ENCODE measurements around the gene RBBP8.
"Not testable (repeated sequence)": the region's sequence is repeated elsewhere in the genome, so short reads cannot be mapped to it uniquely, and the experiment has no call there.

DNA sequence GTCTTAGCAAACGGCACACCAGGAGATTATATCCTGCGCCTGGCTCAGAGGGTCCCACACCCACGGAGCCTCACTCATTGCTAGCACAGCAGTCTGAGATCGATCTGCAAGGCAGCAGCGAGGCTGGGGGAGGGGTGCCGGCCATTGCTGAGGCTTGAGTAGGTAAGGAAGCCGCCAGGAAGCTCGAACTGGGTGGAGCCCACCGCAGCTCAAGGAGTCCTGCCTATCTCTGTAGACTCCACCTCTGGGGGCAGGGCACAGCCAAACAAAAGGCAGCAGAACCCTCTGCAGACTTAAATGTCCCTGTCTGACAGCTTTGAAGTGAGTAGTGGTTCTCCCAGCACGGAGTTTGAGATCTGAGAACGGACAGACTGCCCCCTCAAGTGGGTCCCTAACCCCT is 47.4 kb upstream of the RBBP8 start:
- TF ChIP-seq, protein P1, sequence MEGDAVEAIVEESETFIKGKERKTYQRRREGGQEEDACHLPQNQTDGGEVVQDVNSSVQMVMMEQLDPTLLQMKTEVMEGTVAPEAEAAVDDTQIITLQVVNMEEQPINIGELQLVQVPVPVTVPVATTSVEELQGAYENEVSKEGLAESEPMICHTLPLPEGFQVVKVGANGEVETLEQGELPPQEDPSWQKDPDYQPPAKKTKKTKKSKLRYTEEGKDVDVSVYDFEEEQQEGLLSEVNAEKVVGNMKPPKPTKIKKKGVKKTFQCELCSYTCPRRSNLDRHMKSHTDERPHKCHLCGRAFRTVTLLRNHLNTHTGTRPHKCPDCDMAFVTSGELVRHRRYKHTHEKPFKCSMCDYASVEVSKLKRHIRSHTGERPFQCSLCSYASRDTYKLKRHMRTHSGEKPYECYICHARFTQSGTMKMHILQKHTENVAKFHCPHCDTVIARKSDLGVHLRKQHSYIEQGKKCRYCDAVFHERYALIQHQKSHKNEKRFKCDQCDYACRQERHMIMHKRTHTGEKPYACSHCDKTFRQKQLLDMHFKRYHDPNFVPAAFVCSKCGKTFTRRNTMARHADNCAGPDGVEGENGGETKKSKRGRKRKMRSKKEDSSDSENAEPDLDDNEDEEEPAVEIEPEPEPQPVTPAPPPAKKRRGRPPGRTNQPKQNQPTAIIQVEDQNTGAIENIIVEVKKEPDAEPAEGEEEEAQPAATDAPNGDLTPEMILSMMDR (IDR thresholded peaks at IDR 0.05), result not testable (repeated sequence)
- not testable (repeated sequence) for TF ChIP-seq ZFX (IDR thresholded peaks at IDR 0.05; ENCODE audit: borderline replicate concordance)
